Femur (tissue), 1 donor: Measurements from ENCODE around the gene PSAP.
"Not testable (repeated sequence)": the region's sequence is repeated elsewhere in the genome, so short reads cannot be mapped to it uniquely, and the experiment has no call there.

Experiments
- DNase-seq: peaks from one replicate; pipeline ENCODE4 v3.0.0-alpha.2; 2017

Gene PSAP

GRCh38 chr10:71873582-71874211 is 22.6 kb upstream of the PSAP start:
- DNase-seq, result no peak

- not testable (repeated sequence) for DNase-seq
These were observed 18.6 kb upstream of the PSAP start for GRCh38 chr10:71869601-71870000.

GRCh38 chr10:71868192-71868697 is 17.2 kb upstream of the PSAP start:
- peak; percentile 57 for DNase-seq

- no peak for DNase-seq
These were observed 14.6 kb upstream of the PSAP start for GRCh38 chr10:71865561-71866041.

GRCh38 chr10:71864911-71865361 is 13.9 kb upstream of the PSAP start:
- no peak for DNase-seq

- no peak for DNase-seq
These were observed 12.2 kb upstream of the PSAP start for GRCh38 chr10:71863203-71863602.

GRCh38 chr10:71860243-71861029 is 9.4 kb upstream of the PSAP start:
- peak; percentile 94 for DNase-seq

- no peak for DNase-seq
These were observed 7.2 kb upstream of the PSAP start for GRCh38 chr10:71857934-71858890.

GRCh38 chr10:71856619-71857018 is 5.6 kb upstream of the PSAP start:
- DNase-seq, result no peak

- no peak for DNase-seq
These were observed 3.0 kb upstream of the PSAP start for GRCh38 chr10:71854031-71854430.

- DNase-seq, result peak; percentile 53
These were observed 1.4 kb upstream of the PSAP start for GRCh38 chr10:71852355-71852937.

GRCh38 chr10:71851465-71852095 is 529 bp upstream of the PSAP start:
- not testable (repeated sequence) for DNase-seq

GRCh38 chr10:71850021-71850742 is 869 bp downstream of the PSAP start:
- DNase-seq, result no peak

GRCh38 chr10:71849461-71849908 is 1.6 kb downstream of the PSAP start:
- DNase-seq, result no peak

- DNase-seq, result no peak
These were observed 2.5 kb downstream of the PSAP start for GRCh38 chr10:71848325-71849275.

- DNase-seq, result no peak
These were observed 3.6 kb downstream of the PSAP start for GRCh38 chr10:71847418-71847817.

GRCh38 chr10:71846816-71847215 is 4.2 kb downstream of the PSAP start:
- DNase-seq, result no peak

- no peak for DNase-seq
These were observed 5.3 kb downstream of the PSAP start for GRCh38 chr10:71845410-71846405.

- DNase-seq, result no peak
These were observed 6.4 kb downstream of the PSAP start for GRCh38 chr10:71844695-71845094.
